IPS DF 6.9 (cell line): ENCODE measurements around the gene MAP7D1.
"Not testable (repeated sequence)": the region's sequence is repeated elsewhere in the genome, so short reads cannot be mapped to it uniquely, and the experiment has no call there.

Experiments used
- DNase-seq: peaks from one replicate; pipeline ENCODE4 v3.0.0-alpha.2; 2013; ENCODE audit warnings: low read depth, low spot score
- H3K27ac ChIP-seq: one replicate; pipeline ENCODE4 v1.5.1; 2013; ENCODE audit warnings: low read length, control low read depth
- H3K27me3 ChIP-seq: 2 replicates; pipeline ENCODE4 v1.6.1; 2013; ENCODE audit warnings: mild to moderate bottlenecking, low read length; ENCODE audit not compliant: control insufficient read depth, insufficient read depth
- H3K36me3 ChIP-seq: 2 replicates; pipeline ENCODE4 v1.6.1; 2013; ENCODE audit warnings: low read length; ENCODE audit not compliant: control insufficient read depth, insufficient read depth
- H3K4me1 ChIP-seq: 2 replicates; pipeline ENCODE4 v1.6.1; 2013; ENCODE audit warnings: low read length; ENCODE audit not compliant: control insufficient read depth, insufficient read depth
- H3K4me3 ChIP-seq: 2 replicates; pipeline ENCODE4 v1.5.1; 2013; ENCODE audit warnings: mild to moderate bottlenecking, low read length
- H3K9me3 ChIP-seq: 2 replicates; pipeline ENCODE4 v1.6.1; 2013; ENCODE audit warnings: low read length, inconsistent platforms; ENCODE audit not compliant: control insufficient read depth, insufficient read depth
- WGBS: extraction: QIAGEN DNeasy Blood & Tissue Kit; methylation state at CpG from one replicate; pipeline ENCODE4 v1.1.7; 2013; ENCODE audit warnings: mixed read lengths, missing lambda C conversion rate; ENCODE audit not compliant: insufficient read length, insufficient coverage; 5-methylcytosine and 5-hydroxymethylcytosine counted together

The MAP7D1 gene

GRCh38 chr1:36204347-36204909 lies 48.5 kb downstream of the MAP7D1 start:
- H3K4me1 ChIP-seq, result no peaks in the 10 kb centered on the region; the same call in 1 of the 2 replicates
- H3K27ac ChIP-seq, result no peak overlapping the region
- WGBS, result no CpG with 5 or more reads among the region's 6 CpGs
- no peaks in the 10 kb centered on the region for H3K36me3 ChIP-seq
- H3K27me3 ChIP-seq, result no peaks in the 10 kb centered on the region
- DNase-seq, result no peak
- no peaks in the 10 kb centered on the region for H3K9me3 ChIP-seq
- H3K4me3 ChIP-seq, result no peak overlapping the region

- Histone ChIP-seq H3K4me3 (no peak overlapping the region), H3K9me3 (no peaks in the 10 kb centered on the region), H3K36me3 (no peaks in the 10 kb centered on the region), H3K4me1 (no peaks in the 10 kb centered on the region; the same call in 1 of the 2 replicates), H3K27ac (no peak overlapping the region), H3K27me3 (no peaks in the 10 kb centered on the region)
- WGBS, result no CpG with 5 or more reads among the region's 3 CpGs
- DNase-seq, result no peak
Measured at GRCh38 chr1:36206323-36206858, 50.4 kb downstream of the MAP7D1 start.

DNA sequence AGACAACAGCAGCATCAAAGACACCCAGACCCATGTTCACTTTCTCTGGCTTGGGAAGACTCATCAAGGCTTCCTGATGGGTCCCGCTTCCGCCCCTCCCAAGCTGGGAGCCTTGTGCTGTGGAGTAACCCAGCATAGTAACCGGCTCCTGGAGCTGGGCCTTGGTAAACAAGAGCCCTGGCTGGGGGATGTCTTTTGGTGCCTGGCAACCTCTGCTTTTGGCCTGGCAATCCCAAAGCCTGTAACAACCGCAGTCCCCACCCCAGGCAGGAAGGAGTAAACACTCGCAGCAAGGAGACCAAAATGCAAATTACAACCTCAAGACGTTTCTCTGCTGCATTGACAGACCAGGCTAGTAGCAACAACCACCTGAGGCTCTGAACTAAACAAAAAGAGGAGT lies 51.4 kb downstream of the MAP7D1 start:
- H3K27me3 ChIP-seq, result no peaks in the 10 kb centered on the region
- H3K9me3 ChIP-seq, result no peaks in the 10 kb centered on the region
- no peaks in the 10 kb centered on the region for H3K36me3 ChIP-seq
- no peak for DNase-seq
- no CpG with 5 or more reads among the region's 6 CpGs for whole genome bisulfite sequencing
- H3K4me3 ChIP-seq, result no peak overlapping the region
- no peaks in the 10 kb centered on the region; the same call in 1 of the 2 replicates for H3K4me1 ChIP-seq
- H3K27ac ChIP-seq, result no peak overlapping the region

- Histone ChIP-seq H3K4me1 (no peaks in the 10 kb centered on the region; the same call in 1 of the 2 replicates), H3K36me3 (no peaks in the 10 kb centered on the region), H3K27me3 (no peaks in the 10 kb centered on the region), H3K27ac (no peak overlapping the region), H3K4me3 (no peak overlapping the region), H3K9me3 (no peaks in the 10 kb centered on the region)
- no peak for DNase-seq
- WGBS, result no CpG with 5 or more reads among the region's 6 CpGs
Measured at GRCh38 chr1:36208978-36209703, 53.2 kb downstream of the MAP7D1 start.

- no peaks in the 10 kb centered on the region for H3K36me3 ChIP-seq
- no peak overlapping the region for H3K4me3 ChIP-seq
- no peaks in the 10 kb centered on the region for H3K27me3 ChIP-seq
- no peak overlapping the region for H3K27ac ChIP-seq
- H3K9me3 ChIP-seq, result no peaks in the 10 kb centered on the region
- no peak for DNase-seq
- no peaks in the 10 kb centered on the region for H3K4me1 ChIP-seq
- WGBS, result no CpG with 5 or more reads among the region's 3 CpGs
Measured at GRCh38 chr1:36211307-36211706, 55.3 kb downstream of the MAP7D1 start.

DNA sequence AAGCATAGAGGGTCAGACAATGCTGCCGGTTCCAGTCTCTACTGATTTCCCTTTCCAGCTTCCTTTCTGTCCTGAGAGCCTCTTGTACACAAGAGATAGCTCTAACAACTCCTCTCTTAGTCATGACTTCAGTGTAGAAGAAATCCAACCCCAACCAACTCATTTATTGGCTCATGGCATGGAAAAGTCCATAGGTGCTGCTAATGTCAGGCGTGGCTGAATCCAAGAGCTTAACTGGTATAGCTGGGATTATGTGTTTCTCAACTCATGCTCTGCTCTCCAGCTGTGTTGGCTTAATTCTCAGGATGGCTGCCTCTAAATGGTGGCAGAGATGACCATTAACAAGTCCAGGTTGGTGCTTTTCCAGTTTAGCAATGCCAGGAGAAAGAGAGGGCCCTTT lies 55.9 kb downstream of the MAP7D1 start:
- no CpG with 5 or more reads among the region's 2 CpGs for WGBS

GRCh38 chr1:36212782-36213181 lies 56.8 kb downstream of the MAP7D1 start:
- DNase-seq, result no peak
- Histone ChIP-seq H3K9me3 (no peaks in the 10 kb centered on the region), H3K27me3 (no peaks in the 10 kb centered on the region), H3K36me3 (no peaks in the 10 kb centered on the region), H3K27ac (no peak overlapping the region), H3K4me1 (no peaks in the 10 kb centered on the region), H3K4me3 (no peak overlapping the region)
- no CpG with 5 or more reads among the region's 2 CpGs for WGBS

More for the DNA sequence above, 55.9 kb downstream of the MAP7D1 start:
- Histone ChIP-seq H3K9me3 (no peaks in the 10 kb centered on the region), H3K36me3 (no peaks in the 10 kb centered on the region), H3K27me3 (no peaks in the 10 kb centered on the region), H3K4me3 (no peak overlapping the region), H3K4me1 (no peaks in the 10 kb centered on the region), H3K27ac (no peak overlapping the region)
- DNase-seq, result no peak

DNA sequence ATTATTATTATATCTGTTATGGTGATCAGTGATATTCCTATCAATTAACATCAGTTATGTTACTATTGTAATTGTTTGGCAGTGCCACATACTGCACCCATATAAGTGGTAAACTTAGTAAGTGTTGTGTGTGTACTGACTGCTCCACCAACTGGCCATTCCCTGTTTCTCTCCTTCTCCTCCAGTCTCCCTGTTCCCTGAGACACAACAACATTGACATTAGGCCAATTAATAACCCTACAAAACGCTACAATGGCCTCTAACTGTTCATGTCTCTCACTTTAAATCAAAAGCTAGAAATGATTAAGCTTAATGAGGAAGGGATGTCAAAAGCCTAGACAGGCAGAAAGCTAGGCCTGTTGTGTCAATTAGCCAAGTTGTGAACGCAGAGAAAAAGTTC lies 61.7 kb downstream of the MAP7D1 start:
- DNase-seq, result no peak
- H3K9me3 ChIP-seq, result no peaks in the 10 kb centered on the region
- H3K36me3 ChIP-seq, result no peaks in the 10 kb centered on the region
- no peak overlapping the region for H3K4me3 ChIP-seq
- H3K4me1 ChIP-seq, result no peaks in the 10 kb centered on the region
- H3K27ac ChIP-seq, result no peak overlapping the region
- WGBS, result no CpG with 5 or more reads among the region's 2 CpGs
- H3K27me3 ChIP-seq, result no peaks in the 10 kb centered on the region

DNA sequence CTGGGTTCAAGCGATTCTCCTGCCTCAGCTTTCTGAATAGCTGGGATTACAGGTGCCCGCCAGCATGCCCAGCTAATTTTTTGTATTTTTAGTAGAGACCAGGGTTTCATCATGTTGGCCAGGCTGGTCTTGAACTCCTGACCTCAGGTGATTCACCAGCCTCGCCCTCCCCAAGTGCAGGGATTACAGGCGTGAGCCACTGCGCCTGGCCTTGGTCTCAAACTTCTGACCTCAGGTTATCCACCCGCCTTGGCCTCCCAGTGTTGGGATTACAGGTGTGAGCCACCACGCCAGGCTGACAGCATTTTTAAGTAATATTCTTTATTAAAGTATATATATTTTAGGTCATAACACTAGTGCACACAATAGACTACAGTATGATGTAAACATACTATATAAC lies 65.9 kb downstream of the MAP7D1 start:
- not testable (repeated sequence) for H3K9me3 ChIP-seq, H3K36me3 ChIP-seq, H3K27ac ChIP-seq, H3K4me3 ChIP-seq, DNase-seq, H3K27me3 ChIP-seq, H3K4me1 ChIP-seq
- no CpG with 5 or more reads among the region's 7 CpGs for WGBS

DNA sequence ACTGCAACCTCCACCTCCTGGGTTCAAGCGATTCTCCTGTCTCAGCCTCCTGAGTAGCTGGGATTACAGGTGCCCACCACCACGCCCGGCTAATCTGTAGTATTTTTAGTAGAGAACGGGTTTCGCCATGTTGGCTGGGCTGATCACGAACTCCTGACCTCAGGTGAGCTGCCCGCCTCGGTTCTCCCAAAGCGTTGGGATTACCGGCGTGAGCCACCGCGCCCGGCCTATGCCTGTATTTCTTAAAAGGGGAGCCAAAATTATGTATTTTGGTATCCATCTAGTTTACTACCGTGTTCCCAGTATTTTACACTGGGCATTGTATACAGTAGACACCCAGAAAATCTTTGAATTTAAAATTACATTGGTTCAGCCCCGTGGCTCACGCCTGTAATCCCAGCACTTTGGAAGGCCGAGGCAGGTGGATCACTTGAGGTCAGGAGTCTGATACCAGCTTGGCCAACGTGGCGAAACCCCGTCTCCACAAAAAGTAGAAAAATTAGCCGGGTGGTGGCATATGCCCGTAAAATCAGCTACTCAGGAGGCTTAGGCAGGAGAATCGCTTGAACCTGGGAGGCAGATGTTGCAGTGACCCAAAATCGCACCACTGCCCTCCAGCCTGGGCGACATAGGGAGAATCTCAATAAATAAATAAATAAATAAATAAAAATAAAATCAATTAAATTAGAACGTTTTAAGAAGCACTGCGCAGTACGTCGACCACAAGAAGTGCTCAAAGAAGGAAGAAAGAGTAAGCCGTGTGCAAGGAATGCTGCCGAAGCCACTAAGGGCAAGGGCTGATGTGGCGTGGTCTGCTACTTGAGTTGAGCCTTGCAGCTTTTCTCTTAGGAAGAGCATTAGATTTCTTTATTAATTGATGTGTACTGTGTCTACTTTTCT lies 66.8 kb downstream of the MAP7D1 start:
- no peaks in the 10 kb centered on the region for H3K27me3 ChIP-seq
- no peaks in the 10 kb centered on the region for H3K4me1 ChIP-seq
- H3K9me3 ChIP-seq, result no peaks in the 10 kb centered on the region
- WGBS, result no CpG with 5 or more reads among the region's 33 CpGs
- DNase-seq, result no peak
- no peaks in the 10 kb centered on the region for H3K36me3 ChIP-seq
- no peak overlapping the region for H3K4me3 ChIP-seq
- no peak overlapping the region for H3K27ac ChIP-seq
